Osteoblast (primary cell): ENCODE measurements around the gene DNAI4. TPM values are rescaled to one million over a fixed set of nuclear protein-coding genes. Genes with fewer than 3 reads are reported as not detected.
"Not testable (repeated sequence)": the region's sequence is repeated elsewhere in the genome, so short reads cannot be mapped to it uniquely, and the experiment has no call there.

Experiments
- DNase-seq: peaks from one replicate; pipeline ENCODE4 v3.0.0; 2011; ENCODE audit warnings: low spot score, mixed read lengths; ENCODE audit not compliant: insufficient read length; ENCODE audit errors: missing footprints
- H2AFZ ChIP-seq: 2 replicates; pipeline ENCODE4 v1.6.0; 2011; ENCODE audit warnings: mild to moderate bottlenecking, low read length
- H3K27ac ChIP-seq: 2 replicates; pipeline ENCODE4 v1.5.1; 2011; ENCODE audit warnings: mild to moderate bottlenecking, low read depth, low read length, moderate library complexity
- H3K27me3 ChIP-seq: 2 replicates; pipeline ENCODE4 v1.6.0; 2012; ENCODE audit warnings: mild to moderate bottlenecking, control low read depth, inconsistent platforms, low read length, moderate library complexity; ENCODE audit not compliant: insufficient read depth
- H3K36me3 ChIP-seq: 2 replicates; pipeline ENCODE4 v1.5.1; 2011; ENCODE audit warnings: mild to moderate bottlenecking, low read length, control low read depth, moderate library complexity; ENCODE audit not compliant: insufficient read depth
- H3K4me1 ChIP-seq: 2 replicates; pipeline ENCODE4 v1.5.1; 2011; ENCODE audit warnings: mild to moderate bottlenecking, low read length, control low read depth, moderate library complexity; ENCODE audit not compliant: insufficient read depth
- H3K4me2 ChIP-seq: 2 replicates; pipeline ENCODE4 v1.6.0; 2011; ENCODE audit warnings: mild to moderate bottlenecking, low read length; ENCODE audit not compliant: insufficient read depth
- H3K4me3 ChIP-seq: fragments of 200-600 bp; sonication (generic); 3 replicates; pipeline ENCODE4 v1.5.1; 2012; ENCODE audit warnings: mild to moderate bottlenecking, low read length, inconsistent platforms; ENCODE audit not compliant: insufficient read depth
- H3K79me2 ChIP-seq: 2 replicates; pipeline ENCODE4 v1.6.0; 2012; ENCODE audit warnings: mild to moderate bottlenecking, low read length, control low read depth, inconsistent platforms; ENCODE audit not compliant: insufficient read depth
- H3K9me3 ChIP-seq: 2 replicates; pipeline ENCODE4 v1.5.1; 2011; ENCODE audit warnings: low read depth, low read length, control low read depth
- H4K20me1 ChIP-seq: 2 replicates; pipeline ENCODE4 v1.6.0; 2012; ENCODE audit warnings: mild to moderate bottlenecking, low read length, control low read depth; ENCODE audit not compliant: insufficient read depth
- CTCF ChIP-seq: IDR thresholded peaks from 2 replicates; pipeline ENCODE4 v1.5.1; 2011; ENCODE audit warnings: mild to moderate bottlenecking, low read depth, low read length, moderate library complexity; ENCODE audit errors: extremely low read depth
- total RNA-seq: library from RNA; depleted of rRNA; stranded (reverse); fragments of >200 nt; gene quantifications from 2 replicates; pipeline ENCODE4 v1.2.3, GENCODE V29; 2012

Gene DNAI4
- total RNA-seq, 1 donor, result 12.7 TPM

GRCh38 chr1:66831529-66832239, 93.0 kb downstream of the DNAI4 start:
- no peak for TF ChIP-seq CTCF
- H3K4me2 ChIP-seq, result no peak overlapping the region
- no peaks in the 10 kb centered on the region for H3K9me3 ChIP-seq
- no peaks in the 10 kb centered on the region for H3K36me3 ChIP-seq
- H3K4me3 ChIP-seq, result no peak overlapping the region
- no peak overlapping the region for H3K27ac ChIP-seq
- no peaks in the 10 kb centered on the region for H4K20me1 ChIP-seq
- H3K27me3 ChIP-seq, result no peaks in the 10 kb centered on the region
- no peaks in the 10 kb centered on the region for H3K4me1 ChIP-seq
- no peak for DNase-seq
- H3K79me2 ChIP-seq, result no peaks in the 10 kb centered on the region
- H2AFZ ChIP-seq, result no peak overlapping the region

GRCh38 chr1:66824771-66825170, 99.9 kb downstream of the DNAI4 start:
- no peak for TF ChIP-seq CTCF
- no peak overlapping the region for H3K4me2 ChIP-seq
- no peaks in the 10 kb centered on the region for H4K20me1 ChIP-seq
- no peaks in the 10 kb centered on the region for H3K79me2 ChIP-seq
- no peak for DNase-seq
- no peak overlapping the region for H3K4me3 ChIP-seq
- H3K9me3 ChIP-seq, result no peaks in the 10 kb centered on the region
- H2AFZ ChIP-seq, result no peak overlapping the region
- H3K4me1 ChIP-seq, result no peaks in the 10 kb centered on the region
- H3K36me3 ChIP-seq, result no peaks in the 10 kb centered on the region
- H3K27me3 ChIP-seq, result no peaks in the 10 kb centered on the region
- H3K27ac ChIP-seq, result no peak overlapping the region

GRCh38 chr1:66809736-66810326, 114.8 kb downstream of the DNAI4 start:
- no peaks in the 10 kb centered on the region for H3K79me2 ChIP-seq
- H3K4me2 ChIP-seq, result no peak overlapping the region
- H3K36me3 ChIP-seq, result no peaks in the 10 kb centered on the region
- TF ChIP-seq CTCF, result no peak
- no peak overlapping the region for H3K27ac ChIP-seq
- no peaks in the 10 kb centered on the region for H3K4me1 ChIP-seq
- no peaks in the 10 kb centered on the region for H3K9me3 ChIP-seq
- no peaks in the 10 kb centered on the region for H4K20me1 ChIP-seq
- H3K4me3 ChIP-seq, result no peak overlapping the region
- H2AFZ ChIP-seq, result no peak overlapping the region
- H3K27me3 ChIP-seq, result no peaks in the 10 kb centered on the region
- no peak for DNase-seq

- TF ChIP-seq CTCF, result no peak
- Histone ChIP-seq H3K36me3 (no peaks in the 10 kb centered on the region), H3K27me3 (no peaks in the 10 kb centered on the region), H2AFZ (no peak overlapping the region), H3K9me3 (no peaks in the 10 kb centered on the region), H3K4me3 (no peak overlapping the region), H3K27ac (no peak overlapping the region), H3K4me2 (no peak overlapping the region), H3K4me1 (no peaks in the 10 kb centered on the region), H4K20me1 (no peaks in the 10 kb centered on the region), H3K79me2 (no peaks in the 10 kb centered on the region)
- no peak for DNase-seq
Observed at GRCh38 chr1:66809245-66809644, 115.4 kb downstream of the DNAI4 start.

- H3K36me3 ChIP-seq, result not testable (repeated sequence)
Observed at GRCh38 chr1:66795839-66796238, 128.8 kb downstream of the DNAI4 start.

More at GRCh38 chr1:66795839-66796238, 128.8 kb downstream of the DNAI4 start:
- H3K27me3 ChIP-seq, DNase-seq, H3K27ac ChIP-seq, H3K4me1 ChIP-seq, H3K4me2 ChIP-seq, H3K4me3 ChIP-seq, H3K9me3 ChIP-seq, H2AFZ ChIP-seq, H4K20me1 ChIP-seq, H3K79me2 ChIP-seq: not testable (repeated sequence)
